ENCODE data around the gene TBC1D14.

DNA sequence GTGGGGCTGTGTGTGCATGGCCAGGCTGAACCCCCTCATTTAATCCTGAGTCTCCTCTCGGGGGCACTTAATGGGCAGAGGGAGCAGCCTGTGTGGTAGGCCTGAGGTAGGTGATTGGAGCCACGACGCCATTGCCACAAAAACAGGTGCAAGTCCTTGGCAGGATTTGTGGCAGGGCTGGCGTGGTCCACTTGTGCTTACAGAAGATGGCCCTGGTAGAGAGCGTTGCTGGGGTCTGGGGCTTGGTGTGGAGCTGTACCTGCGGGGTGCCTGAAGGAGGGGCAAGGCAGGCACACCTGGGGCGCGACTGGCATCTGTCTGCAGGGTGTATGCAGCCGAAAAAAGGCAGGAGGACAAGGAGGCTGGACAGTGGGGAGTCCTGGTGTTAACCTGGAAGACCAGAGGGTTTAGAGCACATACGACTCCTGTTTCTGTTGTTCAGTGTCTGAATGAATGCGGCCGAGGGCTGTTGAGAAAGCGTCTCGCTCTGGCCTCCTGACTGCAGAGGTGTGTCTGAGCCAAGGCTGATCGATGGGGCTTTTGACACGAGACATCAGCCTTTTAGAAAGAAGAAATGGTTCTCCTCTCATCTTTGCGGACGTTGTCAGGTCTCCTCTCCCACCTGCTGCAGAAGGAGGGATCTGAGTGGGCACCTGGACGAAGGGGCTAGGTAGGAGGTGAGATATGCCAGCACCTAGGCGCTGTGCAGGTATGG, 52.0 kb downstream of the TBC1D14 start:
- TF ChIP-seq CTCF (IDR thresholded peaks at IDR 0.05) (no peak), POLR2AphosphoS5 (IDR thresholded peaks at IDR 0.05) (no peak), POLR2A (IDR thresholded peaks at IDR 0.05) (no peak), EP300 (IDR thresholded peaks at IDR 0.05) (no peak)

Measured in sigmoid colon (tissue), 4 donors.